GM12891 (cell line): Measurements from ENCODE around the gene C2orf92.

Experiments used
- PAX5 ChIP-seq: IDR thresholded peaks from 2 replicates; pipeline ENCODE4 v1.6.1; 2011; ENCODE audit warnings: low read length, moderate library complexity, mild to moderate bottlenecking; ENCODE audit not compliant: insufficient read depth, severe bottlenecking
- POLR2A ChIP-seq: IDR thresholded peaks from 2 replicates; pipeline ENCODE4 v1.6.1; 2011; ENCODE audit warnings: low read depth, low read length, control low read depth
- POLR2AphosphoS5 ChIP-seq: IDR thresholded peaks from 2 replicates; pipeline ENCODE4 v1.6.1; 2011; ENCODE audit warnings: low read depth, low read length, control low read depth
- POU2F2 ChIP-seq: IDR thresholded peaks from 2 replicates; pipeline ENCODE4 v1.6.1; 2011; ENCODE audit warnings: low read depth, mild to moderate bottlenecking, control low read depth, low read length, moderate library complexity
- SPI1 ChIP-seq: IDR thresholded peaks from 2 replicates; pipeline ENCODE4 v1.6.1; 2011; ENCODE audit warnings: low read depth, low read length, control low read depth
- TAF1 ChIP-seq: IDR thresholded peaks from 2 replicates; pipeline ENCODE4 v1.6.1; 2011; ENCODE audit warnings: low read depth, low read length, control low read depth

DNA sequence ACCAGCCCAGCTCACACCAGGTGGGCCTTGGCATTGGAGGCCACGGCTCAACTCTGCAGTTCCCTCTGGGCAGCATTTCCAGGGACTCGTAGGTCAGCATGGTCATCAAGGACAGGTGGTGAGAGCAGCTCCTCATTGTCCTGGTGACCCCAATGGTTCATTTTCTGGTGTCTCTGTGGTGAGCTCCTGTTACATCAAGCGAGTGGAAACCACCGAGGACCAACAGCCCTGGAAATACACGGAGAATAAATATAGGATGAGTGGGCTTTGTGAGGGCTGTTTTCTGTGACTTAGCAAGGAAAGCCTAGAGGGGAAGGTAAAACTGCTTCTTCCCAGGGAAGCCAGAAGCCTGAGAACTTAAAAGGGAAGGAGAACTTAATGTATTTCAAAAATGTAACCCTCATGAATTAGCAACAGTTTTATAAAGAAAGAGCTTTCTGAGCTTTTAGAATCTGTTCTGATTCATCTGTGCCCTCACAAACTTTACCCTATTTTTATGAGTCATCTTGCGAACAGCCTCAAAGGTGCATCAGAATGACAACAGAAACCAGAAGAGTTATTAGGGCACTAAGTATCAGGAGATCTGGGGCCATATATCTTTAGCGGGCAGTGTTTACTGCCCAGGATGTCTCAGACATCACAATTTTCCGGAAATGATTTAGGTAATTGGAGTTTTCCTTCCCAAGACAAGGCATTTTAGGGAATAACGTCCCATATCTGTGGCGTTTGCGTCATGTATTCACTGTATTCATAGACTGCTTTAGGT is 18.7 kb downstream of the C2orf92 start:
- TF ChIP-seq POLR2AphosphoS5 (no peak), POLR2A (no peak), TAF1 (no peak), SPI1 (no peak), POU2F2 (no peak), PAX5 (no peak)
